Effector CD4-positive, alpha-beta T cell (primary cell): ENCODE data around the gene SNAPC2.
"Not testable (repeated sequence)": the region's sequence is repeated elsewhere in the genome, so short reads cannot be mapped to it uniquely, and the experiment has no call there.

Source experiments
- DNase-seq: peaks from one replicate; pipeline ENCODE4 v3.0.0-alpha.2; 2020

The SNAPC2 gene

DNA sequence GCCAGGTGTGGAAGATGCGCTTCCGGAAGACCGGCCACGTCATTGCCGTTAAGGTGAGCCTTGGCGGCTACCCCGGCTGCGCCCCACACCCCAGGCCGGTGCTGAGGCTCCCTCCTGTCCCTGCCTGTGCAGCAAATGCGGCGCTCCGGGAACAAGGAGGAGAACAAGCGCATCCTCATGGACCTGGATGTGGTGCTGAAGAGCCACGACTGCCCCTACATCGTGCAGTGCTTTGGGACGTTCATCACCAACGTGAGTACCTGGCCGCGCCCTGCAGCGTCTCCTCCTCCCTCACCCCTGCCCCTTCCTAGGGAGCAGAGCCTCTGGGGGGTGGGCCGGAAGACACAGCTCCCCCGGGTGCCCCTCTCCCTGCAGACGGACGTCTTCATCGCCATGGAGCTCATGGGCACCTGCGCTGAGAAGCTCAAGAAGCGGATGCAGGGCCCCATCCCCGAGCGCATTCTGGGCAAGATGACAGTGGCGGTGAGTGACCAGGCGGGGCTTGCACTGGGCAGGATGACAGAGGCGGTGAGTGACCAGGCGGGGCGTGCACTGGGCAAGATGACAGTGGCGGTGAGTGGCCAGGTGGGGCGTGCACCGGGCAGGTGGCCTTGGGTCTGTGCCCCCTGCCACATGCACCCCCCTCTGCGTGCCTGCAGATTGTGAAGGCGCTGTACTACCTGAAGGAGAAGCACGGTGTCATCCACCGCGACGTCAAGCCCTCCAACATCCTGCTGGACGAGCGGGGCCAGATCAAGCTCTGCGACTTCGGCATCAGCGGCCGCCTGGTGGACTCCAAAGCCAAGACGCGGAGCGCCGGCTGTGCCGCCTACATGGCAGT, 9.6 kb upstream of the SNAPC2 start:
- DNase-seq, result no peak

DNA sequence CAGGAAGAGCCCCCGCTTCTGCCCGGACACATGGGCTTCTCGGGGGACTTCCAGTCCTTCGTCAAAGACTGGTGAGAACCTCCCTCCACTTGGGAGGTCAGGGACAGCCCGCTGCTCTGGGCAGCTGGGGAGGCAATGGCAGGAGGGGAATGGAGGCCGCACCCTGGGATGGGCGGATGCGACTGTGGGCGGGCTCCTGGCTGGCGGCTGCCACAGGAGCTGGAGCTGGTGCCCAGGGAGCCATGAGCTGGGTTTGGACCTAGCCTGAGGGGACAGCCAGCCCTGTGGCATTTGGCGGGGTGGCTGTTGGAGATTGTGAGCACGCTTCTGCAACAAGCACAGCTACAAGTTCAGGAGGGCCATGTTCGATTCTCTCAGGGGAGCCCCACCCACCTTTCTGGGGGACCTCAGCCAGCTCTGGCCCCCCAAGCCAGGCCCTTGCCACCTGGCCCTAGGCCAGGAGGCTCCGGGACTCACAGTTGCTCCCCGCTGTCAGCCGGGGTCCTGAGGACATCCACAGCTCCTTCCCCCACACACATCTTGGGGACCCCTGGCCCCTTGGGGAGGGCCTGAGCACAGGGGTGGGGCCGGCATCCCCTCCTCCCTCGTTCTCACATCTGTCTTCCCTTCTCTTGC, 8.5 kb upstream of the SNAPC2 start:
- no peak for DNase-seq

DNA sequence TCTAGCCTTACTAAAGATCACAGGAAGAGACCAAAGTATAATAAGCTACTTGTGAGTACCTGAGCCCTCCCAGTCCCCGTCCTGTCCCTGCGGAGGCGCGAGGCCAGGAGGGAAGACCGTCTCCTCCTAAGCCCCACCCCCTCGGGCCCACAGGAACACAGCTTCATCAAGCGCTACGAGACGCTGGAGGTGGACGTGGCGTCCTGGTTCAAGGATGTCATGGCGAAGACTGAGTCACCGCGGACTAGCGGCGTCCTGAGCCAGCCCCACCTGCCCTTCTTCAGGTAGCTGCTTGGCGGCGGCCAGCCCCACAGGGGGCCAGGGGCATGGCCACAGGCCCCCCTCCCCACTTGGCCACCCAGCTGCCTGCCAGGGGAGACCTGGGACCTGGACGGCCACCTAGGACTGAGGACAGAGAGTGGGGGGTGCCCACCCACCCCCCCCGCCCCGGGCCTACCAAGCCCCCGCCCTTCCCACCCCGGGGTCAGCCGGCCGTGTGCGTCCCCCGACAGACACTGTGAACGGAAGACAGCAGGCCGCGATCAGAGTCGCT, 7.9 kb upstream of the SNAPC2 start:
- no peak for DNase-seq

DNA sequence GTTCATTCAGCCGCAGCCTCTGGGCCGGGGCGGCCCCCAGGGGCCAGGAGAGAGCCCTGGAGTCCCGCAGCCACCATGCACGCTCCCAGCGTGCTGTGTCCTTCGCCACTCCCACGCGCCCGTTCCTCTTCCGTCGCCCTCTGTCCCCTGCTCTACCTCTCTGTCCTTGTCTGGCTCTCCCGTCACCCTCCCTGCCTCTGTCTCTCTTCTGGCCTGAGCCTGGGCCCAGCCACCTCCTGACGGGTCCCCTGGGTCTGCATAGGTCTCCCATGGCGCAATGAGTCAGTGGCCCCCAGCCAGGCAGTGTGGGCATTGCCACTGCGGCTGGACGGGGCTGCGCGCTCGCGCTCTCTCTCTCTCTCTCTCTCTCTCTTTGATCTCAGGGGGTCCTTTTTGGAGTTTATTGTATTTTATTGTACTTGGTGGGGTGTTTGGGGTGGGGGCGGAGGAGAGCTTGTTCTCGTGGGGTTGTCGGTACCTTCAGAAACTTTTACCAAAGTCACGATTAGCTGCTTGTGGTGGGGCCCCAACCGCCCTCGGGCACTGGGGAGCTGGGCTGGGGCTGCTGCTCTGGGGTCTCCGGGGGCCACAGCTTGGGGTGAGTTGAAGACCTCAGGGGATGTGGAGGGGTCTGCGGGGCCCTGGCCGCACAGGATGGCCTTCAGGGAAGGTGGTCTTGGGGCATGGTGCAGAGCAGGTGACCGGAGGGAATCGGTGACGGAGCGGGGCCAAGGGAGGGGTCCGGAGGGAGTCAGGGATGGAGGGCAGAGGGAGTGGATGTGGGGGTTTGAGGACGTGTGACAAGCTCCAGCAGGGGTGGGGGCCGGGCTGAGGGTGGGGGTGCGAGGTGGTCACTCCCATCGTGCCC, 7.2 kb upstream of the SNAPC2 start:
- no peak for DNase-seq

DNA sequence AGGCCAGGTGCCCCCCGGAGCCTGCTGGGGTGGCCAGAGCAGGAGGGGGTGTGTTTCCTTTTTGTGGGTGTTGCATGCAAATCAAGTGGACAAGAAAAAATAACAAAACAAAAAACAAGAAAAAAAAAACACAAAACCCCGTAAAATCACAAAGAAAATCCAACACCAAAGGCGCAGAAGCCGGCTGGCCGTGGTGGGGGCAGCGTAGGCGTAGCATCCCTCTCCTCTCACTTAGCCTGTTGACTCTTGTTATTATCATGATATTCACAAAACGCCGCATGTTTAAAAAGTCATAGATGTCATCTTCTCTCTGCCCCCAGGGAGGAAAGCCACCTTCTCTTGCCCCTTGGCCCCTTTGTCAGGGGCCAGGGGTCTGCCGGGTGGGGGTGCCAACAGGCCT, 6.5 kb upstream of the SNAPC2 start:
- DNase-seq, result no peak

DNA sequence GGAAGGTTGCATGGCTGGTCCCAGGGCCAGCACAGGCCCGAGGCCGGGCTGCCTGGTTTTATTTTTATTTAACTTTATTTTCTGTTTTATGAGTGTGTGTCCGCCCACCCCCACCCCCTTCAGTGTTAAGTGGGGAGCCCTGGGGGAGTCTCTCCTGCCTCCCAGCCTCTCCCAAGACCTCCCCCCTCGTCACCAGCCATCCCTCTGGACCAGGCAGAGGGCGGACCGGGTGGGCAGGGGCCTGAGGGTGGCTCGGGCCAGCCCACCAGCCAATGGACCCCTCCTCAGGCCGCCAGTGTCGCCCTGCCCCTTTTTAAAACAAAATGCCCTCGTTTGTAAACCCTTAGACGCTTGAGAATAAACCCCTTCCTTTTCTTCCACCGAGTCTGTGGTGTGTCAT, 6.0 kb upstream of the SNAPC2 start:
- no peak for DNase-seq

DNA sequence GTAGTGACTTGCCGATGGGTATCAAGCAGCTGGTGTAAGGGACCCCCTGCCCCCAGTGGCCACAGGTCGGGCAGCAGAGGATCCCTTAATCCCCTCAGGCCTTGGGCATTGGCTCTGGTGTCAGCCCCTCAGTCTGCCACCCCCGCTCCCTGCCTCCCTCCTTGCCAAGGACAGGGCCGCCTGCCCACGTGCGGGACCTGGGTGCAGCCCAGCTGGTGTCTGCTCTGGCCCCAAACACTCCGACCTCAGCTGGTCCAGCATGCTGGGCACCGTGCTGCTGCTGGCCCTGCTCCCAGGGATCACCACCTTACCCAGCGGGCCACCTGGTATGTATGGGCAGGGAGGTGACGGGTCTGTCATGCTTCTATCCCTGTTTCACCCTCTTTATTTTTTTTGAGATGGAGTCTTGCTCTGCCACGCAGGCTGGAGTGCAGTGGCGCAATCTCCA, 5.5 kb upstream of the SNAPC2 start, which contains the start of gene TGFBR3L:
Gene TGFBR3L (plus strand): TSS at position 233 of the 448 bp plus-strand sequence.
- DNase-seq, result no peak

DNA sequence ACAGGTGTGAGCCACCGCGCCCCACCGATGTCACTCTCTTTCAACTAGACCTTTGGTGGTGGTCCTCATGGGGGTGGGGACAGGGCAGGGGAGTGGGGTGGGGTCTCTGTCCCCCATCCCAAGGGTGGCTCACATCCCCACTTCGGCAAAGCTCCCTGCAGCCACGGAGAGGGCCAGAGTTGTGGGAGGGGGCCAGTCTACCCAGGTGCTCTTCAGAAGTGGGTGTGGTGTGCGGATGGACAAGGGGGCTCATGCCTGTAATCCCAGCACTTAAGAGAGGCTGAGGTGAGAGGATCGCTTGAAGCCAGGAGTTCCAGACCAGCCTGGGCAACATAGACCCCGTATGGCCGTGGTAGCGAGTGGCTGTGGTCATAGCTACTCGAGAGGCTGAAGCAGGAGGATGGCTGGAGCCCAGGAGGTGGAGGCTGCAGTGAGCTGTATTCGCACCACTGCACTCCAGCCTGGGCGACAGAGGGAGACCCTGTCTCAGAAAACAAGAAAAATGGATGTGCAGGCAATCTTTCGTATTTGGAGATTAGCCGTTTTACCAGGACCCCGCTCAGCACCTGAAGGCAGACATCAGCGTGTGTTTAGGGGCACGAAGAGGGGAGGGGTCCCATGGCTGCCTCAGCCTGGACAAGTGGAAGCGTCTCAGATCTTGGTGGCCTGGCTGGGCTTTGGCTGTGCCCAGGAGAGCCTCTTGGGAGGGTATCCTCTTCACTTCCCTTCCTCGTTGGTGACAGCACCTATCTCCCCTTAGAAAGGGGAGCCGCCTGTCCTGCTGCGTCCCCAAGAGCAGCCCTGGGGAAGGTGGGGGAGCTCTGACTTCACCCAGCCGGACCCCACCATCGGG, 4.7 kb upstream of the SNAPC2 start:
- DNase-seq, result no peak

DNA sequence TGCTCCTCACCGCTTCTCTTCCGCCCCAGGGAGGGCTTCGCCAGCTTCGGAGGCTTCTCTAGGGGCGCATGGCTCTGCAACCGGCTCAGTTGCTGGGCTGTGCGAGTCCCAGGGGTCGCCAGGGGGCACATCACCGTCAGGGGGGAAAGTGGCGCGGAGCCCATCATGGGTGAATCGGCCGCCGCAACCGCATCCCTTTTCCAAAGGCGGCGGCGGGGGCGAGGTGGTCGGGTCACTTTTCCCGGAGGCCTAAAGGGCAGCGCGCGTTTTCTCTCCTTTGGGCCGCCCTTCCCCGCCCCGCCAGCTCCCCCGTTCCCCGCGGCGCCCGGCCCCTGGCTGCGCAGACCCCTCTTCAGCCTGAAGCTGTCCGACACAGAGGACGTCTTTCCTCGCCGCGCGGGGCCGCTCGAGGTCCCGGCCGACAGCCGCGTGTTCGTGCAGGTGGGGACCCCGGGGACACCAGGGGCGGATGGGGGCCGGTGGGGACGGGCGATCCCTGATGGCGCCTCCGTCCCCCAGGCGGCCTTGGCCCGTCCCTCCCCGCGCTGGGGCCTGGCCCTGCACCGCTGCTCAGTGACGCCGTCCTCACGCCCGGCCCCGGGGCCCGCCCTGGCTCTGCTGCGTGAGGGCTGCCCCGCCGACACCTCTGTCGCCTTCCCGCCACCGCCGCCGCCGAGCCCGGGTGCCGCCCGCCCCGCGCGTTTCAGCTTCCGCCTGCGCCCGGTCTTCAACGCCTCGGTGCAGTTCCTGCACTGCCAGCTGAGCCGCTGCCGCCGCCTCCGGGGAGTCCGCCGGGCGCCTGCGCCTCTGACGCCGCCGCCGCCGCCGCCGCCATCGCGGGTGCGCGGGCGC, 3.8 kb upstream of the SNAPC2 start:
- DNase-seq, result peak; percentile 39

DNA sequence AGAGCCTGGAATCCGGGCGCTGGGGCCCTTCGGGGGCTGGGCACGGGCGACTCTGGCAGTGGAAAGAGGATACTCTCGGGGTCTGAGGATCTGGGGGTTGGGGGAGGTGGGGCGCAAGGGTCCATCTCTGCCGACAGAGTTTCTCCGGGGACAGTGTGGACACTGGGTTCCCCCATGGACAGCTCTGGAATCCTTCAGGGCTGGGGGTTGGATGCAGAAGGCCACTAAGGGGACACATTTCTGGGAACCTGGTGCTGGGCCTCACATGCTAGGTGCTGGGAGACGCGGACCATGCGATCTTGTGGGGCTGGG, 3.2 kb upstream of the SNAPC2 start:
- DNase-seq, result no peak

DNA sequence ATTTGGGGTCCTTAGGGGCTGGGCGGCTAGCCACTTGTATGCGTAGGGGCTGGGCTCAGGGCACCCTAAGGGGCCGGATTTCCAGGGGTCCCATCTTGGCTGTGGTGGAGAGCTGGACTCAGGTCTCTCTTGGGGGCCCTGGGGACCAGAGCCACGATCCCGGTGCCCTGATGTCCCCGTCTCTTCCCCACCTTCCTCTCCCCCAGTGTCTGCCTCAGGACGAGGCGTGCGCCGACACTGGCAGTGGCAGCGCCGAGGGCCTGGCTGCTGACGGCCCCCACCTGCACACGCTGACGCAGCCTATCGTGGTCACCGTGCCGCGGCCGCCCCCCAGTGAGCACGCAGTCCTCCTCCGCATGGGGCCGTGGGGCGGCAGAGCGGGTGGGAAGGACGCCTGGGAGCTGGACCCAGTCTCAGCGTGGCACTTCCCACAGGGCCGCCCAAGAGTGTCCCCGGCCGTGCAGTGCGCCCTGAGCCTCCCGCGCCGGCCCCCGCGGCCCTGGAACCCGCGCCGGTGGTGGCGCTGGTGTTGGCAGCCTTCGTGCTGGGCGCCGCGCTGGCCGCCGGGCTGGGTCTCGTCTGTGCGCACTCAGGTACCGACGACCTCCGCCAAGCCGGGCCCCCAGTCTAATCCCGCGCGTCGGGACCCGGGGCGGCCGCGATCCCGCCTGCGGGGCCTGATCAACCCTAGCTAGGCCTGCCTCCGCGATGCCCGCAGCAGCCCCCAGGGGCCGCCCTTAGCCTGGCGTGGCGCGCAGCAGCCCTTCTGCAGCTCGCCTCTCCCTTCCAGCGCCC, 2.7 kb upstream of the SNAPC2 start:
- DNase-seq, result peak; percentile 43

DNA sequence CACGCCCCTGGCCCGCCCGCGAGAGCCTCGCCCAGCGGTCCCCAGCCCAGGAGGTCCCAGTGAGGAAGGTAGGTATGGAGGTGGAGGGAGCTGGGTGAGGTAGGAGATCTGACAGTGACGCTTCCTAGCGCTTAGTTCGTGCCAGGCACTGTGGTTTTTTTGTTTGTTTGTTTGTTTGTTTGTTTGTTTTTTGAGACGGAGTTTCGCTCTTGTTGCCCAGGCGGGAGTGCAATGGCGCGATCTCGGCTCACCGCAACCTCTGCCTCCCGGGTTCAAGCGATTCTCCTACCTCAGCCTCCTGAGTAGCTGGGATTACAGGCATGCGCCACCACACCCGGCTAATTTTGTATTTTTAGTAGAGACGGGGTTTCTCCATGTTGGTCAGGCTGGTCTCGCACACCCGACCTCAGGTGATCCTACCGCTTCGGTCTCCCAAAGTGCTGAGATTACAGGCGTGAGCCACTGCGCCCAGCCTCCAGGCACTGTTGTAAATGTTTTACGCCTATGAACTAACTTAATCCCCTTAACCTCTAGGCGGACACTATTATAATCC, 2.0 kb upstream of the SNAPC2 start:
- DNase-seq, result not testable (repeated sequence)

DNA sequence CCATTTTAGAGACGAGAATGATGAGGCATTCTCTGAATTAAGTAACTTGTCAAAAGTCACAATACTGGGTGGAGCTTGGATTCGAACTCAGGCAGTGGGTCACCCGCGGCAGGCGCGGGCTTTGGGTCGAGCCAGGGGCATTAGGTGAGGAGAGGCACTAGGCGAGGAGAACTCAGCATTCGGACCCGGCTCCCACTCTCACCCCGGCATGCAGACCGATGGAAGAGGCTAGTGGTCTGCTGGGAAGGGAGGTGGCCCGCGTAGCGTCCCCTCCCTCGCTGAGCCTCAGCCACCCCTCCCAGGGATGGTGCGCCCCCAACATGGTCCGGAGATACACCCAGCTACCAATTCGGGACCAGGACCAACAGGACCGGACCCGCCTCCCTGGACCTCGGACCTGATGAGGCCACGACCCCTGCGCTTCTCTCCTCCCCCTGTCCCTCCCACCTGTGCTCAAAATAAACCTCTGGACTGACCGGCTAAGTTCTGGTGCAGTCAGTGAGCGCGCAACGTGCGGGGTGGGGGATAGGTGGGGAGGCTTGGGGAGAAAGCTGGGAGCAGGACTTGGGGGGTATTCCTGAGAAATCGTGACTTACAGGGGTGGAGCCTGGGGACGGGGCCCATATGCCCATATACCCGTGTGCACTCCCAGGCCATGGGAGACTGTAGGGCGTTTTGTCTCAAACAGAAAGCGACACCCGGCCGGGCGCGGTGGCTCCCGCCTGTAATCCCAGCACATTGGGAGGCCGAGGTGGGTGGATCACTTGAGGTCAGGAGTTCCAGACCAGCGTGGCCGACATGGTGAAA, 1.3 kb upstream of the SNAPC2 start:
- DNase-seq, result no peak

DNA sequence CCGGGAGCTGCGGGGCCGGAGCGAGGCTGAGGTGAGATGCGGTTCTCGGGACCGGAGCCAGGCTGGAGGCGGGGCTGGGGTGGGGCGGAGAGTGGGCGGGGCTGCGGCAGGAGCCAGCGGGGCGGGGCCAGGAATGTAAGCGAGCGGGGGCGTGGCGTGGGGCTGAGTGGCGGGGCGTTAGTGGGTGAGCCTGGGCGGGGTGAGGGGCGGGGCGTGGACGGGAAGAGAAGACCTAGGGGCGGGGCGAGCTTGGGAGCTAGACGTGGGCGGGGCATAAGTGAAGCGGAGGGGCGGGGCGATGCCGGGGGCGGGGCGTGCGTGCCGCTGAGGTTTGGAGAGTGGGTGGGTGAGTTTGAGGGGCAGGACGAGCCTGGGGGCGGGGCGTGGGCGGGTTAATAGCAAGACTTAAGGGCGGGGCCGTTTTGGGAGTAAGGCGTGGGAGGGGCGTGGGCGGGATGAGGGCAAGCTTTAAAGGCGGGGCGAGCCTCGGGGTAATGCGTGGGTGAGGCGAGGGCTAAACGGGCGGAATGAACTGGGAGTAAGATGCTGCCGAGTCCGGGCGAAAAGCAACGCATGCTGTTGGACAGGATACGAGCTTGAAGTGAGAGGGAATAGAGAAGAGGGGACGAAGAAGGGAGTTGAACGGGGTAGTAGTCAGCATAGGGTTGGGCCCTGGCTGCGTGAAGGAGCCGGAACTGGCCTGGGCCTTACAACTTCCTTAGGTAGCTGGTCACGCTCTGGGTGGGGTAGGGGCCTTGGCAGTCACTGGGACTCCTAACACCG, 572 bp downstream of the SNAPC2 start:
- DNase-seq, result peak; percentile 100

DNA sequence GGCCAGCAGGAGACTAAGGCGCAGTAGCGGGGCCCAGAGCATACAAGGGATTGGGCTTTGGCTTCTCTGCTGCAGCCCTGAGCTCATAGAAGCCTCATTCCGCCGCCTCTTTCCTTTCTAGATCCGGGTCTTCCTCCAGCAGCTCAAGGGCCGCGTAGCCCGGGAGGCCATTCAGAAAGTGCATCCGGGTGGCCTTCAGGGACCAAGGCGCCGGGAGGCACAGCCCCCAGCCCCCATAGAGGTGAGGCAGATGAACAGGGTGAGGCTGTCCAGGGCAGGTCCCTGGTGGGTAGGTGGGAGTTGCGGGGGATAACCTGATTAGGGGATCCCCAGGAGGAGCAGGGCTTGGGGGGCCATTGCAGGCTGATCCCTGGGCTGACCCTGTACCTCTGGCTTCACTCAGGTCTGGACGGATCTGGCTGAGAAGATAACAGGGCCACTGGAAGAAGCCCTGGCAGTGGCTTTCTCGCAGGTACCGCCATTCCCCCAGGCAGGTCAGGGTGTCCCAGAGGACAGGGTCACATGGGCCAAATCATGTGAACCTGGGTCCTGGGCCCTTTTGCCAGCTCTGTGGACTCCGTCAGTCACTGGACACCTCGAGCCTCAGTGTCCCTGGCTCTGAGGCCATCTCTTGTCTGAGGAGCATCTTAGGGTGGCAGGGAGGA, 1.3 kb downstream of the SNAPC2 start:
- no peak for DNase-seq

DNA sequence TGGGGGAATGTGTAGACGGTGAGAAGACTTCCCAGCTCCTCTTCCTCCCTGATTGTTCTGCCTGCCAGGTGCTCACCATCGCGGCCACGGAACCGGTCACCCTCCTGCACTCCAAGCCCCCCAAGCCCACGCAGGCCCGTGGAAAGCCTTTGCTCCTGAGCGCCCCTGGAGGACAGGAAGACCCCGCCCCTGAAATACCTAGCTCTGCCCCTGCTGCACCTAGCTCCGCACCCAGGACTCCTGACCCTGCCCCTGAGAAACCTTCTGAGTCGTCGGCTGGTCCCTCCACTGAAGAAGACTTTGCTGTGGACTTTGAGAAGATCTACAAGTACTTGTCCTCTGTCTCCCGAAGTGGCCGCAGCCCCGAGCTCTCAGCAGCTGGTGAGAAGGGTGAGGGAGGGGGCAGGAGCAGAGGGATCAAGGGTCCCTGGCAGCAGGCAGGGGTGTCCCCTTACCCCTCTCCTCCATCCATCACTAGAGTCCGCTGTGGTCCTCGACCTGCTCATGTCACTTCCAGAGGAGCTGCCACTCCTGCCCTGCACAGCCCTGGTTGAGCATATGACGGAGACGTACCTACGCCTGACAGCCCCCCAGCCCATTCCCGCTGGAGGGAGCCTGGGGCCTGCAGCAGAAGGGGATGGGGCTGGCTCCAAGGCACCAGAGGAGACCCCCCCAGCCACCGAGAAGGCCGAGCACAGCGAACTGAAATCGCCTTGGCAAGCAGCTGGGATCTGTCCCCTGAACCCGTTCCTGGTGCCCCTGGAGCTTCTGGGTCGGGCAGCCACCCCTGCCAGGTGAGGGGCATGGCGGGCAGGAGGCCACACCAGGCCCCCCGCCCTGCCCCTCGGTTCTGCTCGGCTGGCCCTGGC, 2.1 kb downstream of the SNAPC2 start:
- DNase-seq, result no peak

DNA sequence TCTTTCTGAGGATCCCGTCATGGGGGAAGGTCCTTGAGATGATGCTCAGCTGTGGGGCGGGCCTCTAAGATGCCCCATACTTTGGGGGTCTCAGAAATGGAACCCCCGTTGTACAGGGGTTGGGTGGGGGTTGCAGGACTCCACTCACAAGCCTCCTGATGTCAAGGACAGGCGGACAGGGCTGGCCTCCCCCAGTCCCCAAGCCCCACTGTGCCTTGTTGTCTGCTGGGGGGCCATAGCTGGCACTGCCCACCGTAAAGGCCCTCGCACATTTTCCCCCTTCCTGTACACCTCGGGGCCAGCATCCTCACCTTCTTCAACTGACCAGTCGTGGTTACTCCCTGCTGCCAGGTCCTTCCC, 2.7 kb downstream of the SNAPC2 start:
- DNase-seq, result no peak
